HepG2 (cell line): ENCODE results near the gene PCDHA9. TPM values are rescaled to one million over a fixed set of nuclear protein-coding genes. Genes with fewer than 3 reads are reported as not detected.

Source experiments
- ATAC-seq: fragments of 200-7000 bp; cut with Tn5 transposase; 3 replicates; pipeline ENCODE4 v1.9.1; 2020; ENCODE audit warnings: mild to moderate bottlenecking, moderate library complexity
- BruUV-seq: library from RNA; stranded (reverse); fragments of 400-500 nt; replicated peaks from 2 replicates; lab custom pipeline; 2021; lab: Mats Ljungman, UMichigan
- CTCF ChIA-PET: fragments of 300-600 bp; formaldehyde crosslinking; extraction: SDS; loops from one replicate; lab custom pipeline; 2021; ENCODE audit warnings: low total read pairs, inconsistent platforms, low intra/inter-chr PET ratio; lab: Yijun Ruan, JAX
- POLR2A ChIA-PET: fragments of 350-600 bp; sonication (Branson Sonifier 250); formaldehyde crosslinking; loops from one replicate; lab custom pipeline; 2020; ENCODE audit warnings: antibody characterized with exemption, inconsistent platforms; lab: Yijun Ruan, JAX
- DNase-seq: peaks from one replicate; pipeline ENCODE4 v3.0.0-alpha.2; 2015; ENCODE audit warnings: low spot score
- FAIRE-seq: peaks from 3 replicates; lab custom pipeline; 2011; peaks lifted over from hg19 to GRCh38; lab: Jason Lieb, UNC
- H2AFZ ChIP-seq: one replicate; pipeline ENCODE4 v1.6.1; 2011; ENCODE audit warnings: low read length, inconsistent platforms
- H3K27ac ChIP-seq: fragments of 300-600 bp; 3 replicates; pipeline ENCODE4 v1.8.0; 2011; ENCODE audit warnings: mixed run types, mild to moderate bottlenecking, mixed read lengths, low read length, inconsistent platforms; ENCODE audit not compliant: insufficient read depth; ENCODE audit errors: extremely low read length
- H3K27me3 ChIP-seq, 2 experiments: fragments of 200-600 bp in 1 of 2; 2 replicates in 1 of 2; 3 replicates in 1 of 2; pipeline versions ENCODE4 v1.6.0 to v1.8.0; 2011; ENCODE audit warnings: low read length in 2 of 2, mild to moderate bottlenecking in 2 of 2, moderate library complexity in 2 of 2, inconsistent platforms in 1 of 2; ENCODE audit not compliant: insufficient read depth in 2 of 2, control insufficient read depth in 1 of 2
- H3K36me3 ChIP-seq, 2 experiments: fragments of 200-600 bp in 1 of 2; replicated peaks in 1 of 2; 2 replicates in 1 of 2; 3 replicates in 1 of 2; pipeline versions ENCODE4 v1.5.1 to v1.8.0; 2011; ENCODE audit warnings: low read length in 2 of 2, inconsistent platforms in 1 of 2; ENCODE audit not compliant: insufficient read depth in 2 of 2, control insufficient read depth in 1 of 2
- H3K4me1 ChIP-seq: 2 replicates; pipeline ENCODE4 v1.5.1; 2012; ENCODE audit warnings: low read length, inconsistent platforms; ENCODE audit not compliant: insufficient read depth
- H3K4me2 ChIP-seq: 2 replicates; pipeline ENCODE4 v1.6.0; 2011; ENCODE audit warnings: low read depth, low read length, inconsistent platforms
- H3K4me3 ChIP-seq, 3 experiments: fragments of 200-600 bp in 1 of 3; sonication (generic), shearing (Covaris generic) in 1 of 3; replicated peaks in 1 of 3; 2 replicates each; pipeline ENCODE4 v1.5.1; 2011 to 2016; ENCODE audit warnings: low read length in 3 of 3, inconsistent platforms in 2 of 3, low read depth in 2 of 3, mild to moderate bottlenecking in 2 of 3, control low read depth in 1 of 3, mixed read lengths in 1 of 3; ENCODE audit not compliant: insufficient read depth in 1 of 3
- H3K79me2 ChIP-seq: one replicate; pipeline ENCODE4 v1.6.1; 2011; ENCODE audit warnings: low read length, inconsistent platforms; ENCODE audit not compliant: insufficient read depth
- H3K9ac ChIP-seq: 2 replicates; pipeline ENCODE4 v1.6.0; 2011; ENCODE audit warnings: mild to moderate bottlenecking, low read depth, low read length, inconsistent platforms; ENCODE audit not compliant: insufficient read depth
- H3K9me3 ChIP-seq: 2 replicates; pipeline ENCODE4 v1.5.1; 2012; ENCODE audit warnings: mild to moderate bottlenecking, low read length
- H4K20me1 ChIP-seq: 2 replicates; pipeline ENCODE4 v1.6.0; 2011; ENCODE audit warnings: inconsistent platforms, mild to moderate bottlenecking, low read length, moderate library complexity; ENCODE audit not compliant: insufficient read depth
- ATF7-NPFF ChIP-seq: sonication (generic); formaldehyde crosslinking; IDR thresholded peaks from 2 replicates; pipeline ENCODE4 v1.8.1; 2023; ENCODE audit warnings: mild to moderate bottlenecking, low read depth, missing genetic modification reagents, moderate library complexity
- CC2D1A ChIP-seq: sonication (generic); formaldehyde crosslinking; IDR thresholded peaks from 2 replicates; pipeline ENCODE4 v1.8.1; 2023; ENCODE audit warnings: mild to moderate bottlenecking, missing genetic modification reagents
- IRF2 ChIP-seq: IDR thresholded peaks from 2 replicates; pipeline ENCODE4 v1.6.1; 2018; ENCODE audit warnings: missing genetic modification reagents, missing compliant biosample characterization
- JUNB ChIP-seq: sonication (generic); formaldehyde crosslinking; IDR thresholded peaks from 2 replicates; pipeline ENCODE4 v1.8.0; 2022; ENCODE audit warnings: missing genetic modification reagents, mild to moderate bottlenecking, borderline replicate concordance
- RXRA ChIP-seq: sonication (generic); formaldehyde crosslinking; IDR thresholded peaks from 2 replicates; pipeline ENCODE4 v1.5.1; 2020; ENCODE audit warnings: missing genetic modification reagents
- TRAFD1 ChIP-seq: sonication (generic); formaldehyde crosslinking; IDR thresholded peaks from 2 replicates; pipeline ENCODE4 v1.5.1; 2020; ENCODE audit warnings: missing genetic modification reagents, mild to moderate bottlenecking, borderline replicate concordance
- TRIM24 ChIP-seq: sonication (generic); formaldehyde crosslinking; IDR thresholded peaks from 2 replicates; pipeline ENCODE4 v1.8.0; 2022; ENCODE audit warnings: mild to moderate bottlenecking, missing genetic modification reagents
- ZBTB40 ChIP-seq, 2 experiments: fragments of 450-650 bp in 1 of 2; sonication (generic) in 1 of 2; formaldehyde crosslinking in 1 of 2; IDR thresholded peaks; 2 replicates each; pipeline versions ENCODE4 v1.6.1 to v1.8.0; 2016 to 2022; ENCODE audit warnings: antibody characterized with exemption in 1 of 2, mild to moderate bottlenecking in 1 of 2, missing genetic modification reagents in 1 of 2
- ZNF180 ChIP-seq: sonication (generic); formaldehyde crosslinking; IDR thresholded peaks from 2 replicates; pipeline ENCODE4 v1.4.0; 2020; ENCODE audit warnings: low read depth, missing genetic modification reagents, borderline replicate concordance
- ZNF543 ChIP-seq: sonication (generic); formaldehyde crosslinking; IDR thresholded peaks from 2 replicates; pipeline ENCODE4 v1.4.0; 2020; ENCODE audit warnings: mild to moderate bottlenecking, missing genetic modification reagents
- WGBS: methylation state at CpG from one replicate; pipeline ENCODE4 v1.1.6; 2017; ENCODE audit warnings: low lambda C conversion rate; 5-methylcytosine and 5-hydroxymethylcytosine counted together
- in situ Hi-C: cut with HindIII; loops from 2 replicates; pipeline ENCODE4 v1.10.0; 2017; ENCODE audit warnings: low pct_unique_long_range_greater_than_20kb; ENCODE audit not compliant: extremely low pct_ligation_motif_present
- intact Hi-C: fragments of 100-400 bp; cut with micrococcal nuclease; formaldehyde crosslinking; loops from one replicate; pipeline ENCODE4 v1.10.0; 2022; ENCODE audit not compliant: unreplicated experiment
- polyA plus RNA-seq, 8 experiments: library from polyadenylated mRNA; depleted of rRNA in 3 of 8; stranded (reverse) in 7 of 8; unstranded in 1 of 8; fragments of >200 nt; fragmentation: Illumina TruSeq in 4 of 8; extraction: Trizol in 4 of 8; gene quantifications; 2 replicates each; pipeline versions ENCODE4 v1.2.1 to v1.2.3, GENCODE V29; 2011 to 2016; ENCODE audit warnings: low read depth in 4 of 8, missing spikeins in 1 of 8, mixed read lengths in 1 of 8; ENCODE audit not compliant: insufficient read depth in 1 of 8
- total RNA-seq, 5 experiments: library from RNA; depleted of rRNA; stranded (reverse); fragments of >200 nt; fragmentation: Illumina TruSeq; extraction: Trizol; gene quantifications; 2 replicates each; pipeline ENCODE4 v1.2.3, GENCODE V29; 2016; ENCODE audit warnings: low read depth in 1 of 5
- TF ChIP-seq, protein P1 (sequence below): sonication (generic); formaldehyde crosslinking; IDR thresholded peaks from 2 replicates; pipeline ENCODE4 v1.8.0; 2022; ENCODE audit warnings: missing genetic modification reagents, mild to moderate bottlenecking, inconsistent platforms, borderline replicate concordance

Gene PCDHA9
- total and polyA plus RNA-seq, 2 of the 13 experiments (the other 11 are each of a cell fraction or from before 2014, with no cell fraction given), result 0.03 TPM; not detected in 1

DNA sequence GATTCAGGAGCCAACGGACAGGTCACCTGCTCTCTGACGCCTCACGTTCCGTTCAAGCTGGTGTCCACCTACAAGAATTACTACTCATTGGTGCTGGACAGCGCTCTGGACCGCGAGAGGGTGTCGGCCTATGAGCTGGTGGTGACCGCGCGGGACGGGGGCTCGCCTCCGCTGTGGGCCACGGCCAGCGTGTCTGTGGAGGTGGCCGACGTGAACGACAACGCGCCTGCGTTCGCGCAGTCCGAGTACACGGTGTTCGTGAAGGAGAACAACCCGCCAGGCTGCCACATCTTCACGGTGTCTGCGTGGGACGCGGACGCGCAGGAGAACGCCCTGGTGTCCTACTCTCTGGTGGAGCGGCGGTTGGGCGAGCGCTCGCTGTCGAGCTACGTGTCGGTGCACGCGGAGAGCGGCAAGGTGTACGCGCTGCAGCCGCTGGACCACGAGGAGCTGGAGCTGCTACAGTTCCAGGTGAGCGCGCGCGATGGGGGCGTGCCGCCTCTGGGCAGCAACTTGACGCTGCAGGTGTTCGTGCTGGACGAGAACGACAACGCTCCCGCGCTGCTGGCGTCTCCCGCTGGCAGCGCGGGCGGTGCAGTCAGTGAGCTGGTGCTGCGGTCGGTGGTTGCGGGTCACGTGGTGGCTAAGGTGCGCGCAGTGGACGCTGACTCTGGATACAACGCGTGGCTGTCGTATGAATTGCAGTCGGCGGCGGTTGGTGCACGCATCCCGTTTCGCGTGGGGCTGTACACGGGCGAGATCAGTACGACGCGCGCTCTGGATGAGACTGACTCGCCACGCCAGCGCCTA, 9.2 kb downstream of the PCDHA9 start:
- no TSS peak for BruUV-seq
- POLR2A ChIA-PET, result no interaction called here
- H3K9ac ChIP-seq, result no peak overlapping the region
- TF ChIP-seq CC2D1A (CRISPR knock-in tag) (no peak), TRAFD1 (CRISPR knock-in tag) (no peak), IRF2 (no peak), ZNF180 (CRISPR knock-in tag) (no peak), RXRA (CRISPR knock-in tag) (no peak), ZNF543 (CRISPR knock-in tag) (no peak), ZBTB40 (IDR thresholded peaks at IDR 0.05) (no peak), ZBTB40 (CRISPR knock-in tag; IDR thresholded peaks at IDR 0.05) (no peak), JUNB (CRISPR knock-in tag) (no peak), TRIM24 (CRISPR knock-in tag) (no peak), ATF7-NPFF (CRISPR knock-in tag) (no peak)
- TF ChIP-seq, protein P1, sequence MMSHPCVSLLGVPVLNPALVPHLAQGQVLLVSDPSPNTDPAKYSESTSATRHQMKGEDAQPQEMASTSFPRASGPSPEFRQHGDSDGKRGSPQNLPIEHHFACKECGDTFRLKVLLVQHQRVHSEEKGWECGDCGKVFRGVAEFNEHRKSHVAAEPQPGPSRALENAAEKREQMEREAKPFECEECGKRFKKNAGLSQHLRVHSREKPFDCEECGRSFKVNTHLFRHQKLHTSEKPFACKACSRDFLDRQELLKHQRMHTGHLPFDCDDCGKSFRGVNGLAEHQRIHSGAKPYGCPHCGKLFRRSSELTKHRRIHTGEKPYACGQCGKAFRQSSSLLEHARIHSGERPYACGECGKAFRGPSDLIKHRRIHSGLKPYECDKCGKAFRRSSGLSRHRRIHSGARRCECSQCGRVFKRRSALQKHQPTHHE (CRISPR knock-in tag), result no peak

More for the DNA sequence above, 9.2 kb downstream of the PCDHA9 start:
- FAIRE-seq, result no peak
- no peak for ATAC-seq
- Histone ChIP-seq H3K27me3 (no peaks in the 10 kb centered on the region), H3K9me3 (no peaks in the 10 kb centered on the region), H2AFZ (no peak overlapping the region), H3K4me3 (no peak overlapping the region), H3K27ac (no peak overlapping the region), H3K4me2 (no peak overlapping the region), H4K20me1 (no peaks in the 10 kb centered on the region), H3K79me2 (no peaks in the 10 kb centered on the region), H3K4me1 (no peaks in the 10 kb centered on the region), H3K36me3 (no peaks in the 10 kb centered on the region)
- intact Hi-C loops (no loop called here), in situ Hi-C loops (no loop called here)
- CTCF ChIA-PET, result no interaction called here
- 90% methylated on average over 93 of the region's 94 CpGs for WGBS
- DNase-seq, result no peak
